DND-41 (cell line): ENCODE results near the gene UBC.
"Not testable (repeated sequence)": the region's sequence is repeated elsewhere in the genome, so short reads cannot be mapped to it uniquely, and the experiment has no call there.

ENCODE experiments used
- ATAC-seq: fragments of 200-7000 bp; cut with Tn5 transposase; 3 replicates; pipeline ENCODE4 v1.9.1; 2021; ENCODE audit warnings: low read depth; ENCODE audit not compliant: insufficient read depth
- DNase-seq: peaks from one replicate; pipeline ENCODE4 v3.0.0-alpha.2; 2020
- H2AFZ ChIP-seq: 2 replicates; pipeline ENCODE4 v1.6.0; 2012; ENCODE audit warnings: low read depth, low read length
- H3K27ac ChIP-seq: 2 replicates; pipeline ENCODE4 v1.5.1; 2012; ENCODE audit warnings: low read length, inconsistent platforms
- H3K27me3 ChIP-seq: fragments of 200-600 bp; sonication (generic); 2 replicates; pipeline ENCODE4 v1.6.0; 2012; ENCODE audit warnings: low read length, mild to moderate bottlenecking, inconsistent platforms; ENCODE audit not compliant: insufficient read depth, poor library complexity
- H3K36me3 ChIP-seq: 2 replicates; pipeline ENCODE4 v1.5.1; 2012; ENCODE audit warnings: low read length, inconsistent platforms; ENCODE audit not compliant: insufficient read depth
- H3K4me1 ChIP-seq: 2 replicates; pipeline ENCODE4 v1.5.1; 2012; ENCODE audit warnings: mild to moderate bottlenecking, low read length; ENCODE audit not compliant: insufficient read depth
- H3K4me2 ChIP-seq: 2 replicates; pipeline ENCODE4 v1.6.0; 2012; ENCODE audit warnings: mild to moderate bottlenecking, moderate library complexity, low read length, inconsistent platforms; ENCODE audit not compliant: insufficient read depth
- H3K4me3 ChIP-seq, 2 experiments: fragments of 200-600 bp in 1 of 2; shearing (Covaris generic) in 1 of 2; 2 replicates each; pipeline ENCODE4 v1.5.1; 2012 to 2016; ENCODE audit warnings: inconsistent platforms in 2 of 2, low read length in 2 of 2, mild to moderate bottlenecking in 2 of 2, low read depth in 1 of 2, moderate library complexity in 1 of 2
- H3K79me2 ChIP-seq: 2 replicates; pipeline ENCODE4 v1.6.0; 2012; ENCODE audit warnings: low read length, inconsistent platforms; ENCODE audit not compliant: insufficient read depth
- H3K9ac ChIP-seq: 2 replicates; pipeline ENCODE4 v1.6.0; 2012; ENCODE audit warnings: low read depth, mild to moderate bottlenecking, inconsistent platforms, low read length, moderate library complexity
- H3K9me3 ChIP-seq: 2 replicates; pipeline ENCODE4 v1.5.1; 2012; ENCODE audit warnings: low read length, moderate library complexity, mild to moderate bottlenecking, inconsistent platforms; ENCODE audit not compliant: insufficient read depth, severe bottlenecking
- H4K20me1 ChIP-seq: 2 replicates; pipeline ENCODE4 v1.6.0; 2012; ENCODE audit warnings: low read length; ENCODE audit not compliant: insufficient read depth
- EZH2 ChIP-seq: IDR thresholded peaks from 3 replicates; pipeline ENCODE4 v1.6.1; 2012; ENCODE audit warnings: borderline replicate concordance, low read depth, mild to moderate bottlenecking, moderate library complexity, low read length, inconsistent platforms; ENCODE audit not compliant: severe bottlenecking
- TF ChIP-seq, protein P1 (sequence below): IDR thresholded peaks from 2 replicates; pipeline ENCODE4 v1.5.1; 2012; ENCODE audit warnings: borderline replicate concordance, low read length, moderate library complexity, mild to moderate bottlenecking; ENCODE audit not compliant: poor library complexity, severe bottlenecking; ENCODE audit errors: extremely low read depth

The UBC gene

DNA sequence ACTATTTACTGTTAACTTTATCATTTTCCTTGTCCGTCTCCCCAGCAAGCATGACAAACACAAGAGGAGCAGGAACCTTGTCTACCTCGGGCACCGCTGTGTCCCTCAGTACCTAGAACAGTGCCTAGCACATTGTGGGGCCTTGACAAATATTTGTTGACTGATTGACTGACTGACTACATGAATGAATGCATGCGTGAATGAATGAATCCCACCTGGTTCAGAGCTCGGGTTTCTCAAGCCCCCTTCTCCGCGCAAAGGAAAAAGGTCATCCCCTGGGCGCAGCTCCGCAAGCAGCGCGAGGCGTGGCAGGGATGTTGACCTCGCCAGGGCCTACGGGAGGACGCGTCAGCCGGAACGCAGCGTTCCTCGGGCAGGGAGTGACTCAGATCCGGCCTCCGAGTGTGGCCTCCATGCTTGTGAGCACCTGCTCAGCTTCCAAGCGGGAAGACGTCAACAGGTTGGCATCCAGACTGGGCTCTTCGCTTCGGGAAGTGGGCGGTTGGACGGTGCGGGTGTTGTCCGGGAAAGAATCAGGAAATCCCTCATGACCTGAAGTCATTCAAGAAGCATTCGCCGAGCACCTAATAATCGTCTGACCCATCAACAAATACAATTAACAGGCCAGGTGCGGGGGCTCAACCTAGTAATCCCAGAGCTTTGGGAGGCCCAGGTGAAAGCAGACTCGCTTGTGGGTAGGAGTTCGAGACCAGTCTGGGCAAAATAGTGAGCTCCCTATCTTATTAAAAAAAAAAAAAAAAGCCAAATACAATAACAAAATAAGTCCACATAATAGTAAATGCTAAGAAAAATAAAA lies 13.9 kb upstream of the UBC start:
- no peaks in the 10 kb centered on the region for H3K36me3 ChIP-seq
- ATAC-seq (peak; percentile 58), DNase-seq (no peak)
- no peaks in the 10 kb centered on the region for H3K9me3 ChIP-seq
- peak overlapping the region; percentile 63 for H2AFZ ChIP-seq
- peak overlapping the region in 1 of 2 experiments; percentile 72; a peak in 3 of 4 replicates for H3K4me3 ChIP-seq
- peak overlapping the region; percentile 56 for H3K27ac ChIP-seq
- no peaks in the 10 kb centered on the region for H4K20me1 ChIP-seq
- H3K9ac ChIP-seq, result peak overlapping the region; percentile 67
- TF ChIP-seq, protein P1, sequence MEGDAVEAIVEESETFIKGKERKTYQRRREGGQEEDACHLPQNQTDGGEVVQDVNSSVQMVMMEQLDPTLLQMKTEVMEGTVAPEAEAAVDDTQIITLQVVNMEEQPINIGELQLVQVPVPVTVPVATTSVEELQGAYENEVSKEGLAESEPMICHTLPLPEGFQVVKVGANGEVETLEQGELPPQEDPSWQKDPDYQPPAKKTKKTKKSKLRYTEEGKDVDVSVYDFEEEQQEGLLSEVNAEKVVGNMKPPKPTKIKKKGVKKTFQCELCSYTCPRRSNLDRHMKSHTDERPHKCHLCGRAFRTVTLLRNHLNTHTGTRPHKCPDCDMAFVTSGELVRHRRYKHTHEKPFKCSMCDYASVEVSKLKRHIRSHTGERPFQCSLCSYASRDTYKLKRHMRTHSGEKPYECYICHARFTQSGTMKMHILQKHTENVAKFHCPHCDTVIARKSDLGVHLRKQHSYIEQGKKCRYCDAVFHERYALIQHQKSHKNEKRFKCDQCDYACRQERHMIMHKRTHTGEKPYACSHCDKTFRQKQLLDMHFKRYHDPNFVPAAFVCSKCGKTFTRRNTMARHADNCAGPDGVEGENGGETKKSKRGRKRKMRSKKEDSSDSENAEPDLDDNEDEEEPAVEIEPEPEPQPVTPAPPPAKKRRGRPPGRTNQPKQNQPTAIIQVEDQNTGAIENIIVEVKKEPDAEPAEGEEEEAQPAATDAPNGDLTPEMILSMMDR, result no peak
- no peak for TF ChIP-seq EZH2
- H3K27me3 ChIP-seq, result no peaks in the 10 kb centered on the region
- H3K79me2 ChIP-seq, result no peaks in the 10 kb centered on the region
- H3K4me1 ChIP-seq, result peaks cover 17% of the 10 kb centered on the region
- peak overlapping the region; percentile 63 for H3K4me2 ChIP-seq

DNA sequence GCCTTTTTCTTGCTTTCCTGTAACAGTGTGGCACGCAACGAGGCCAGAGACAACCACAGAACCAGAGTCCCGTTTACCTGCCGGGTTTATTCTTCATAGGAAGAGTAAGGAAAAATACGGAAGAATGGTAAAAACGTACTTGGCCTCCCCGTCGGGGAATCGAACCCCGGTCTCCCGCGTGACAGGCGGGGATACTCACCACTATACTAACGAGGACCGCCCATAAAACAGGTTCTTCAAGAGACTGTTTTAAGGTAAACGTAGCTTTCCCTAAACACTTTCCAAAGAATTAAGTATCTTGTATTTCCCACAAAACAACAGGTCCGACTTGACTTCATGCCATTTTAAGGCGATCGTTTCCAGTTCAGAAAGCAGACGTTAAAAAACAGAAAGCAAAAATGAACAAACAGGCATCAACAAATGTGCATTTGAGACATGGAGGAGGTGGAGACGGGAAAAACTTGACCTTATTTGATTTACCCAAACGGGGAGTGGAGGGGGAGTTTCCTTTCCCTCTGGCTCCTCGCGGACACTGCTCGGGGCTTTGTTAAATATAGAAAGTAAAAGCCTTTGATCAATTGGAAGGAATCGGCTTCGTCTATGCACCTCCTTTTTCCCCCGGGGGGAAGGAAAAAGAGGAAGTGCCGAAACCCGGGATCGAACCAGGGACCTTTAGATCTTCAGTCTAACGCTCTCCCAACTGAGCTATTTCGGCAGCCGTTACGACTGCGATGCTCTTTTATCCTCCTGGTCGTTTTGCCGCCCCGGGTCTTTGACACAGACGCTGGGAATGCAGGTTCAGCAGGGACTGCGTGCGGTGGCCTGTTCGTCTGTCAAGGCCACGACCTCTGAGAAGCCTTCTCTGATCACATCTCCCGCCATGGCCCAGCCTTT lies 13.0 kb upstream of the UBC start:
- H4K20me1 ChIP-seq, result no peaks in the 10 kb centered on the region
- H3K4me2 ChIP-seq, result peak overlapping the region; percentile 63
- no peaks in the 10 kb centered on the region for H3K9me3 ChIP-seq
- H3K79me2 ChIP-seq, result no peaks in the 10 kb centered on the region
- H3K9ac ChIP-seq, result peak overlapping the region; percentile 67
- peak overlapping the region; percentile 88 for H2AFZ ChIP-seq
- H3K27me3 ChIP-seq, result no peaks in the 10 kb centered on the region
- no peaks in the 10 kb centered on the region for H3K36me3 ChIP-seq
- ATAC-seq (peak; percentile 83), DNase-seq (peak; percentile 91)
- peak overlapping the region; percentile 65 to 72; a peak in 3 of 4 replicates for H3K4me3 ChIP-seq
- TF ChIP-seq EZH2, result no peak
- TF ChIP-seq, protein P1, result no peak
- peak overlapping the region; percentile 90 for H3K27ac ChIP-seq
- peaks cover 20% of the 10 kb centered on the region for H3K4me1 ChIP-seq

DNA sequence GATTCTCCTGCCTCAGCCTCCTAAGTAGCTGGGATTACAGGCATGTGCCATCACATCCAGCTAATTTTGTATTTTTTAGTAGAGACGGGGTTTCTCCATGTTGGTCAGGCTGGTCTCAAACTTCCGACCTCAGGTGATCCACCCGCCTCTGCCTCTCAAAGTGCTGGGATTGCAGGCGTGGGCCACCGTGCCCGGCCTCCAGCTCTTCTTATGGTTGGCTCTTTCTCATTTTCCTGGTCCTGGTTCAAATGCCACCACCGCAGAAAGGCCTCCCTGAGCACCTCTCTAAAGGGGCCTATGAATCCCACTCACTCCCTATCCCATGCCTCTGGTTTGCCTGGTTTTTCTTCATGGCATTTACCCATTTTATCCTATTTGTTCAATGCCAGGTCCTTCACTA lies 11.3 kb upstream of the UBC start:
- not testable (repeated sequence) for H3K36me3 ChIP-seq, H3K4me2 ChIP-seq, H2AFZ ChIP-seq, H3K9ac ChIP-seq, DNase-seq, H3K9me3 ChIP-seq, H3K4me3 ChIP-seq, ATAC-seq, H3K27me3 ChIP-seq, H3K79me2 ChIP-seq, H4K20me1 ChIP-seq, H3K27ac ChIP-seq
- H3K4me1 ChIP-seq, result peaks cover 37% of the 10 kb centered on the region

DNA sequence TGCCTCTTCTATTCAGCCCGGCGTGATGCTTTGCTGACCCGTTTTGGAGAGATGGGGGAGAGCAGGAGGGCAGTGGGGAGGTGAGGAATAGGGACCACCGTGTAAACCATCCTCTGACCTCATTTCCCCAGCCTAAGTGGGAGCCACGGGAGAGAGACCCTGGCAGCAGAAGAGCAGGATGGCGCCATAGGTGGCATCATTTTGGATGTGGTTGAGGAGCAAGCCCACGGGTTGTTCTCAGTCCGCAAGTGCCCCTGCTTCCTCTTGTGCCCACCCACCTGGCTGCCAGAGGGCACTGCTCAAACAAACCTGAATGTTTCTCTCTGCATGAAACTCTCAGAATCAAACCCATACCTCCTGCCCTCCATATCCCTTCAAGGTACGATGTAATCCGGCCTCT lies 10.7 kb upstream of the UBC start:
- H3K4me1 ChIP-seq, result peaks cover 43% of the 10 kb centered on the region
- H4K20me1 ChIP-seq, result no peaks in the 10 kb centered on the region
- ATAC-seq (no peak), DNase-seq (no peak)
- H3K27me3 ChIP-seq, result no peaks in the 10 kb centered on the region
- no peaks in the 10 kb centered on the region for H3K9me3 ChIP-seq
- H3K79me2 ChIP-seq, result no peaks in the 10 kb centered on the region
- H3K4me2 ChIP-seq, result no peak overlapping the region
- no peak overlapping the region for H3K9ac ChIP-seq
- no peak for TF ChIP-seq EZH2
- TF ChIP-seq, protein P1, result no peak
- H3K4me3 ChIP-seq, result no peak overlapping the region
- no peak overlapping the region for H3K27ac ChIP-seq
- no peak overlapping the region for H2AFZ ChIP-seq
- H3K36me3 ChIP-seq, result no peaks in the 10 kb centered on the region
